ENCODE results near the gene ZNF669. TPM values are rescaled to one million over a fixed set of nuclear protein-coding genes. Genes with fewer than 3 reads are reported as not detected.

The ZNF669 gene
- total RNA-seq, 1 experiment from 2014 or later = 6.1 TPM

- DNase-seq (ENCODE audit: low read depth) = no peak
These were observed 39.9 kb downstream of the ZNF669 start for GRCh38 chr1:247064304-247064703.

GRCh38 chr1:247060771-247061170, 43.4 kb downstream of the ZNF669 start:
- no peak for DNase-seq (ENCODE audit: low read depth)

- DNase-seq (ENCODE audit: low read depth) = no peak
These were observed 48.1 kb downstream of the ZNF669 start for GRCh38 chr1:247056071-247056470.

GRCh38 chr1:247054992-247055415, 49.2 kb downstream of the ZNF669 start:
- DNase-seq (ENCODE audit: low read depth) = peak; percentile 86

Other genes starting within 250 kb of the ZNF669 start
- gene AHCTF1, start 172.4 kb downstream of the ZNF669 start, total RNA-seq (2014; rRNA removed; shearing (Covaris generic)) = 30.9 and 32.1 TPM in 2 replicates
- gene ZNF695, start 96.3 kb downstream of the ZNF669 start, total RNA-seq (2014; rRNA removed; shearing (Covaris generic)) = 8.4 and 8.8 TPM in 2 replicates
- 6.0 and 6.5 TPM in 2 replicates for gene ZNF670, start 25.5 kb downstream of the ZNF669 start, total RNA-seq (2014; rRNA removed; shearing (Covaris generic))
- gene ZNF124, start 67.7 kb upstream of the ZNF669 start, total RNA-seq (2014; rRNA removed; shearing (Covaris generic)) = 16.1 and 17.2 TPM in 2 replicates
- gene VN1R5, start 151.7 kb upstream of the ZNF669 start, total RNA-seq (2014; rRNA removed; shearing (Covaris generic)) = not detected in 2 replicates
- 12.6 and 12.9 TPM in 2 replicates for gene ZNF496, start 227.5 kb upstream of the ZNF669 start, total RNA-seq (2014; rRNA removed; shearing (Covaris generic))